IMR-90 (cell line): Measurements from ENCODE around the gene CRYBA4. TPM values are rescaled to one million over a fixed set of nuclear protein-coding genes. Genes with fewer than 3 reads are reported as not detected.

ENCODE experiments used
- ATAC-seq: fragments of 200-7000 bp; cut with Tn5 transposase; 2 replicates; pipeline ENCODE4 v1.9.1; 2020; ENCODE audit warnings: low read depth, mild to moderate bottlenecking, moderate library complexity
- BruUV-seq: library from RNA; stranded (reverse); fragments of 400-500 nt; replicated peaks from 2 replicates; lab custom pipeline; 2021; lab: Mats Ljungman, UMichigan
- CTCF ChIA-PET: fragments of 300-600 bp; formaldehyde crosslinking; extraction: SDS; loops from one replicate; lab custom pipeline; 2021; ENCODE audit warnings: antibody characterized with exemption; lab: Yijun Ruan, JAX
- POLR2A ChIA-PET: fragments of 300-600 bp; sonication (Branson Sonifier 250); formaldehyde crosslinking; loops from one replicate; lab custom pipeline; 2022; ENCODE audit warnings: antibody characterized with exemption; ENCODE audit not compliant: unreplicated experiment; lab: Charles Lee
- DNase-seq: peaks from one replicate; pipeline ENCODE4 v3.0.0; 2013
- H2AFZ ChIP-seq: replicated peaks from 2 replicates; pipeline ENCODE3; 2013; ENCODE audit warnings: low read length, mild to moderate bottlenecking; ENCODE audit not compliant: poor library complexity
- H2AK5ac ChIP-seq: 2 replicates; pipeline ENCODE4 v1.6.1; 2013; ENCODE audit warnings: low read depth, low read length, inconsistent platforms
- H2AK9ac ChIP-seq: replicated peaks from 2 replicates; pipeline ENCODE3; 2013; ENCODE audit warnings: mild to moderate bottlenecking, low read depth, low read length, moderate library complexity; ENCODE audit not compliant: poor library complexity
- H2BK120ac ChIP-seq: 2 replicates; pipeline ENCODE4 v1.6.1; 2013; ENCODE audit warnings: low read depth, low read length, inconsistent platforms
- H2BK15ac ChIP-seq: 3 replicates; pipeline ENCODE4 v1.6.1; 2013; ENCODE audit warnings: low read depth, low read length, inconsistent platforms
- H2BK20ac ChIP-seq: 2 replicates; pipeline ENCODE4 v1.6.1; 2013; ENCODE audit warnings: low read depth, mild to moderate bottlenecking, inconsistent platforms, low read length, moderate library complexity
- H2BK5ac ChIP-seq: 2 replicates; pipeline ENCODE4 v1.6.1; 2013; ENCODE audit warnings: mild to moderate bottlenecking, low read depth, low read length, inconsistent platforms; ENCODE audit not compliant: poor library complexity, severe bottlenecking
- H3K14ac ChIP-seq: replicated peaks from 2 replicates; pipeline ENCODE4 v1.6.1; 2013; ENCODE audit warnings: low read depth, low read length, inconsistent platforms
- H3K18ac ChIP-seq: 2 replicates; pipeline ENCODE4 v1.6.1; 2013; ENCODE audit warnings: low read depth, low read length, control low read depth
- H3K23ac ChIP-seq: 2 replicates; pipeline ENCODE4 v1.6.1; 2013; ENCODE audit warnings: low read depth, low read length, inconsistent platforms
- H3K27ac ChIP-seq: 2 replicates; pipeline ENCODE4 v1.5.1; 2013; ENCODE audit warnings: mild to moderate bottlenecking, control low read depth, low read length; ENCODE audit not compliant: insufficient read depth
- H3K27me3 ChIP-seq: 2 replicates; pipeline ENCODE4 v1.6.1; 2013; ENCODE audit warnings: low read length; ENCODE audit not compliant: control insufficient read depth, insufficient read depth
- H3K36me3 ChIP-seq: 2 replicates; pipeline ENCODE4 v1.6.1; 2013; ENCODE audit warnings: low read length, mixed read lengths; ENCODE audit not compliant: control insufficient read depth, insufficient read depth
- H3K4ac ChIP-seq: 2 replicates; pipeline ENCODE4 v1.6.1; 2013; ENCODE audit warnings: low read depth, low read length, inconsistent platforms
- H3K4me1 ChIP-seq: 2 replicates; pipeline ENCODE4 v1.6.1; 2013; ENCODE audit warnings: low read length, mixed read lengths; ENCODE audit not compliant: control insufficient read depth, insufficient read depth
- H3K4me2 ChIP-seq: 2 replicates; pipeline ENCODE4 v1.6.1; 2013; ENCODE audit warnings: low read depth, mild to moderate bottlenecking, control low read depth, low read length, moderate library complexity
- H3K4me3 ChIP-seq: 2 replicates; pipeline ENCODE4 v1.5.1; 2013; ENCODE audit warnings: low read depth, mild to moderate bottlenecking, control low read depth, low read length, moderate library complexity; ENCODE audit not compliant: insufficient read depth
- H3K56ac ChIP-seq: 2 replicates; pipeline ENCODE4 v1.6.1; 2013; ENCODE audit warnings: low read length, inconsistent platforms; ENCODE audit not compliant: insufficient read depth; ENCODE audit errors: extremely low read depth
- H3K79me1 ChIP-seq, 2 experiments: 2 replicates each; pipeline ENCODE4 v1.6.1; 2013; ENCODE audit warnings: low read length in 2 of 2, inconsistent platforms in 1 of 2, low read depth in 1 of 2
- H3K9ac ChIP-seq: 2 replicates; pipeline ENCODE4 v1.6.1; 2013; ENCODE audit warnings: low read depth, low read length, control low read depth
- H3K9me1 ChIP-seq: 2 replicates; pipeline ENCODE4 v1.6.1; 2013; ENCODE audit warnings: low read length, inconsistent platforms; ENCODE audit not compliant: insufficient read depth
- H3K9me3 ChIP-seq: 2 replicates; pipeline ENCODE4 v1.6.1; 2013; ENCODE audit warnings: low read length; ENCODE audit not compliant: control insufficient read depth, insufficient read depth
- H4K20me1 ChIP-seq: 2 replicates; pipeline ENCODE4 v1.6.1; 2013; ENCODE audit warnings: low read length, inconsistent platforms; ENCODE audit not compliant: insufficient read depth
- H4K5ac ChIP-seq: 2 replicates; pipeline ENCODE4 v1.6.1; 2013; ENCODE audit warnings: mild to moderate bottlenecking, low read depth, low read length, control low read depth
- H4K8ac ChIP-seq, 2 experiments: 2 replicates each; pipeline ENCODE4 v1.6.1; 2013; ENCODE audit warnings: low read depth in 2 of 2, low read length in 2 of 2, control low read depth in 1 of 2, inconsistent platforms in 1 of 2
- H4K91ac ChIP-seq: 2 replicates; pipeline ENCODE4 v1.6.1; 2013; ENCODE audit warnings: low read depth, low read length, inconsistent platforms; ENCODE audit not compliant: insufficient read depth
- CEBPB ChIP-seq: IDR thresholded peaks from 2 replicates; pipeline ENCODE4 v1.6.1; 2012; ENCODE audit warnings: low read depth, low read length, improper control_type of control experiment
- CHD1 ChIP-seq: IDR thresholded peaks from 2 replicates; pipeline ENCODE4 v1.6.1; 2012; ENCODE audit warnings: low read depth, low read length, improper control_type of control experiment
- CTCF ChIP-seq: conservative IDR thresholded peaks from 2 replicates; pipeline ENCODE4 v1.5.1; 2012; ENCODE audit warnings: mild to moderate bottlenecking, low read depth, low read length, improper control_type of control experiment
- ELK1 ChIP-seq: fragments of 150-350 bp; IDR thresholded peaks from 2 replicates; pipeline ENCODE4 v1.6.1; 2016; ENCODE audit warnings: low read depth, mild to moderate bottlenecking, low read length, moderate library complexity, borderline replicate concordance
- MAFK ChIP-seq: IDR thresholded peaks from 2 replicates; pipeline ENCODE4 v1.6.1; 2012; ENCODE audit warnings: low read depth, low read length, improper control_type of control experiment
- POLR2A ChIP-seq: IDR thresholded peaks from 2 replicates; pipeline ENCODE4 v1.6.1; 2012; ENCODE audit warnings: mild to moderate bottlenecking, low read depth, low read length
- RAD21 ChIP-seq: IDR thresholded peaks from 2 replicates; pipeline ENCODE4 v1.6.1; 2012; ENCODE audit warnings: low read length, improper control_type of control experiment
- SMC3 ChIP-seq: fragments of 150-350 bp; IDR thresholded peaks from 2 replicates; pipeline ENCODE4 v1.6.1; 2016; ENCODE audit warnings: low read depth, mild to moderate bottlenecking, antibody characterized with exemption, low read length, moderate library complexity
- WGBS, 2 experiments: methylation state at CpG; one replicate each; pipeline versions ENCODE4 v1.1.5 to v1.1.7; 2013; ENCODE audit warnings: missing lambda C conversion rate in 2 of 2; ENCODE audit not compliant: insufficient read length in 1 of 2; ENCODE audit errors: extremely low coverage in 2 of 2; 5-methylcytosine and 5-hydroxymethylcytosine counted together
- dilution Hi-C: fragments of 300-500 bp; cut with HindIII; formaldehyde crosslinking; loops from one replicate; pipeline ENCODE4 v1.14.3; 2018; ENCODE audit warnings: low sequenced_read_pairs; ENCODE audit not compliant: unreplicated experiment
- in situ Hi-C: fragments of 300-500 bp; cut with MboI; formaldehyde crosslinking; loops from 3 replicates; pipeline ENCODE4 v1.14.3; 2019; ENCODE audit warnings: low sequenced_read_pairs, inconsistent platforms, mixed read lengths
- intact Hi-C: fragments of 100-400 bp; cut with micrococcal nuclease; formaldehyde crosslinking; loops from 2 replicates; pipeline ENCODE4 v1.10.0; 2022
- polyA plus RNA-seq, 3 experiments: library from polyadenylated mRNA; depleted of rRNA; stranded (reverse); fragments of >200 nt; gene quantifications; 2 replicates each; pipeline ENCODE4 v1.2.3, GENCODE V29; 2012; ENCODE audit warnings: low replicate concordance in 1 of 3
- total RNA-seq: library from RNA; depleted of rRNA; stranded (reverse); fragments of >200 nt; gene quantifications from 2 replicates; pipeline ENCODE4 v1.2.3, GENCODE V29; 2012

CRYBA4 gene
- total and polyA plus RNA-seq, 2 of the 4 experiments (the other 2 are of a cell fraction) = not detected

GRCh38 chr22:26577081-26577480 lies 44.7 kb upstream of the CRYBA4 start:
- H2AK5ac ChIP-seq = no peak overlapping the region
- no peak overlapping the region for H3K23ac ChIP-seq
- TF ChIP-seq CEBPB (no peak), SMC3 (no peak), CHD1 (no peak), ELK1 (no peak), MAFK (no peak), CTCF (no peak), RAD21 (no peak), POLR2A (no peak)
- H3K56ac ChIP-seq = no peak overlapping the region
- peaks cover 34 to 91% of the 10 kb centered on the region in 2 experiments for H3K79me1 ChIP-seq
- ChIA-PET POLR2A (interaction anchor here (0.6 kb wide), 1 partner anchor 26 kb away, joined by 6 read pairs; no protein-coding TSS in a partner anchor), CTCF (no interaction called here)
- H3K36me3 ChIP-seq = no peaks in the 10 kb centered on the region; the same call in 1 of the 2 replicates
- H3K9ac ChIP-seq = no peak overlapping the region
- BruUV-seq = no TSS peak
- H3K9me3 ChIP-seq = no peaks in the 10 kb centered on the region
- no peak overlapping the region for H2BK5ac ChIP-seq
- H4K5ac ChIP-seq = no peak overlapping the region
- H3K4ac ChIP-seq = no peak overlapping the region
- H2BK15ac ChIP-seq = no peak overlapping the region
- DNase-seq = no peak
- H3K14ac ChIP-seq = no peak overlapping the region
- H2BK20ac ChIP-seq = no peak overlapping the region
- in situ Hi-C loops = no loop called here
- H3K4me3 ChIP-seq = no peak overlapping the region
- H2BK120ac ChIP-seq = no peak overlapping the region
- ATAC-seq = no peak
- dilution Hi-C loops = no loop called here
- 100% methylated on average over 3 of the region's 7 CpGs; no CpG with 5 or more reads in 1 of the 2 experiments for WGBS, 2 experiments
- intact Hi-C loops = no loop called here
- H4K8ac ChIP-seq = no peak overlapping the region
- H3K27me3 ChIP-seq = no peaks in the 10 kb centered on the region
- no peak overlapping the region for H3K4me2 ChIP-seq
- peaks cover 23% of the 10 kb centered on the region for H3K9me1 ChIP-seq
- no peak overlapping the region for H3K27ac ChIP-seq
- H4K20me1 ChIP-seq = peaks cover 35% of the 10 kb centered on the region
- no peak overlapping the region for H2AK9ac ChIP-seq
- no peak overlapping the region for H3K18ac ChIP-seq
- H2AFZ ChIP-seq = no peak overlapping the region
- H3K4me1 ChIP-seq = peaks cover 5% of the 10 kb centered on the region
- H4K91ac ChIP-seq = no peak overlapping the region
